ENCODE results near the gene SMAD7.

The SMAD7 gene

GRCh38 chr18:48914581-48915251 lies 36.0 kb downstream of the SMAD7 start:
- no peak for DNase-seq

- DNase-seq = no peak
Measured at GRCh38 chr18:48913775-48914174, 37.0 kb downstream of the SMAD7 start.

- DNase-seq = no peak
Measured at GRCh38 chr18:48913201-48913600, 37.6 kb downstream of the SMAD7 start.

GRCh38 chr18:48910972-48911545 lies 39.7 kb downstream of the SMAD7 start:
- no peak for DNase-seq

GRCh38 chr18:48909721-48910120 lies 41.0 kb downstream of the SMAD7 start:
- DNase-seq = no peak

GRCh38 chr18:48908916-48909315 lies 41.8 kb downstream of the SMAD7 start:
- no peak for DNase-seq

- no peak for DNase-seq
Measured at GRCh38 chr18:48905513-48905912, 45.3 kb downstream of the SMAD7 start.

GRCh38 chr18:48904847-48905394 lies 45.8 kb downstream of the SMAD7 start:
- no peak for DNase-seq

- DNase-seq = no peak
Measured at GRCh38 chr18:48904091-48904490, 46.7 kb downstream of the SMAD7 start.

GRCh38 chr18:48902856-48903601 lies 47.7 kb downstream of the SMAD7 start:
- DNase-seq = no peak

GRCh38 chr18:48902023-48902855 lies 48.5 kb downstream of the SMAD7 start:
- no peak for DNase-seq

- DNase-seq = no peak
Measured at GRCh38 chr18:48901145-48902022, 49.4 kb downstream of the SMAD7 start.

GRCh38 chr18:48900469-48900868 lies 50.3 kb downstream of the SMAD7 start:
- DNase-seq = no peak

- no peak for DNase-seq
Measured at GRCh38 chr18:48899558-48900174, 51.1 kb downstream of the SMAD7 start.

- DNase-seq = no peak
Measured at GRCh38 chr18:48898521-48898920, 52.2 kb downstream of the SMAD7 start.

- no peak for DNase-seq
Measured at GRCh38 chr18:48897531-48897930, 53.2 kb downstream of the SMAD7 start.

GRCh38 chr18:48896875-48897511 lies 53.8 kb downstream of the SMAD7 start:
- DNase-seq = no peak

- DNase-seq = no peak
Measured at GRCh38 chr18:48896326-48896874, 54.4 kb downstream of the SMAD7 start.

- no peak for DNase-seq
Measured at GRCh38 chr18:48894799-48895346, 55.9 kb downstream of the SMAD7 start.

Data from NCI-H526 (cell line).